Inflammatory macrophage treated with lipopolysaccharide for 1 hour (primary cell): ENCODE results near the gene C15orf39.
"Not testable (repeated sequence)": the region's sequence is repeated elsewhere in the genome, so short reads cannot be mapped to it uniquely, and the experiment has no call there.

Experiments
- DNase-seq, 2 donors: peaks; one replicate each; pipeline ENCODE4 v3.0.0-alpha.2; 2020 to 2022

Gene C15orf39

DNA sequence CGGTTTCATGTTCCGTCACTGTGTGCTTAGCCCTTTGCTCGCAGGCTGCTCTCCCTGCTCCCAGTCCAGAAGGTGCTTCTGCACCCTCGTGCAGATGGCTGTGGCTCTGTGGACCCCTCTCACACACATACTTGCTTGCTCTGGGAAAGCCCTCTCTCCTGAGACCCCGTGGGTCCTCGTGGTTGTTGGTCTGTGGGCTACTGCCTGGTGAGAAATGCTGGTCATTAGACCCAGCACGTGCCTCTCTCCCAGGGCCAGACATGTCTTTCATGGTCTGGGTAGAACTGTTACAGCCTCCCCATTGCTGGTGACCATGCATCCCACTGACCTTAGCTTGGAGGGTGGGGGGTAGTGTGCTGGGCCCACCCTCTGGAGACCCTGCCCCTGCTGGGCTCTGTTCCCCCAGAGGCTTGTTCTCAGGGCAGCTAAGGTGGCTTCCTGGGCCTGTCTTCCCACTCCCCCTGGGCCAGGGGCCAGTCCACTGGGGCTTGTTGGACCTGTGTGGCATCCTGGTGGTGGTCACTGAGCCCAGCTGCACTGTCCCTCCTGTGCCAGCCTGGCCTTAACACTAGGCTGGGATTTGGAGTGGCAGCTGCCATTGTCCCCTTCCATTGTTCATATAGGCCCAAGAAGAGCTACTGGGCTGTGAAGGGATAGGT is 10.6 kb downstream of the C15orf39 start:
- DNase-seq = no peak

DNA sequence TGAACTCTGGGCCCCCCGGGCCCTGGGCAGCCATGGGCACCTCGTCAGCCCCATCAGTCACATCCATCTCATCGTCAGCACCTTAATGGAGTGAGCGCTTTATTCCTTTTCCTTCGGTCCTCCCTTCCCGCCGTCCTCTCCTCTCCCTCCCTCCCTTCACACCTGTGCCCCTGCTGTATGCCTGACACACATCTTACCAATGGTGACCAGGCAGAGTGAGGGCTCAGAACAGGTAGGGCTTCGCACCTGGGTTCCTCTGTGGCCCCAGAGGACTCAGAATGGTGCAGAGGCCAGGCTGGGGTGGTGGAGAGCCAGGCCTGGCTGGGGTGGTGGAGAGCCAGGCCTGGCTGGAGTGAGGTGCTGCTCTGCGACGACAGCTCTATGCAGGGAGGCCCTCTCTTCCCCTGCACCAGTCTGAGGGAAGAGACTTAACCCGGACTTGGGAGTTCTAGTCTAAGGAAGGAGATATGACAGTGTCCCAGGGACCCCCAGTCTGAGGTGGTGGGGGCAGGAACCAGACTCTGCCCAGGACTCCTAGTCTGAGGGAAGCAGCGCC is 11.6 kb downstream of the C15orf39 start:
- no peak for DNase-seq

DNA sequence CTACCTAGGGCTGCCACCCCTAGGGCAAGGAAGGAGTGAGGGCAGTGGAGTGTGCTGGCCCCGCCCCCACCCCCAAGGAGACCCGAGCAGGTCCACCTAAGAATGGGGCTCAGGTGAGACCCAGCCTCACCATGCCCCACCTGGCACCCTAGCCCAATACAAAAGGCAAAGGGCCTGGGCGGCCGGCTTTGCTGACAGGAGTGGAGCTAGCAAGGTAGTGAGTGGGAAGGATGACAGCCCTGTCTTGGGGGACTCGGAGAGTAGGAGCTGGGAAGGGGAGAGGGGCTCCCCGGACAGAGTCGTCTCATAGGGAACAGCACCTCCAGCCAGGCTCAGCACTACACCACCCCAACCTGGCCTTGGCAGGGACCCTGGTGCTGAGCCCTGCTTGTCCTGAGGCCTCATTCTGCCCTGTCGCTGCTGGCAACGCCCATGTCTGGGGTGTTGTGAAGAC is 12.1 kb downstream of the C15orf39 start:
- DNase-seq = no peak

DNA sequence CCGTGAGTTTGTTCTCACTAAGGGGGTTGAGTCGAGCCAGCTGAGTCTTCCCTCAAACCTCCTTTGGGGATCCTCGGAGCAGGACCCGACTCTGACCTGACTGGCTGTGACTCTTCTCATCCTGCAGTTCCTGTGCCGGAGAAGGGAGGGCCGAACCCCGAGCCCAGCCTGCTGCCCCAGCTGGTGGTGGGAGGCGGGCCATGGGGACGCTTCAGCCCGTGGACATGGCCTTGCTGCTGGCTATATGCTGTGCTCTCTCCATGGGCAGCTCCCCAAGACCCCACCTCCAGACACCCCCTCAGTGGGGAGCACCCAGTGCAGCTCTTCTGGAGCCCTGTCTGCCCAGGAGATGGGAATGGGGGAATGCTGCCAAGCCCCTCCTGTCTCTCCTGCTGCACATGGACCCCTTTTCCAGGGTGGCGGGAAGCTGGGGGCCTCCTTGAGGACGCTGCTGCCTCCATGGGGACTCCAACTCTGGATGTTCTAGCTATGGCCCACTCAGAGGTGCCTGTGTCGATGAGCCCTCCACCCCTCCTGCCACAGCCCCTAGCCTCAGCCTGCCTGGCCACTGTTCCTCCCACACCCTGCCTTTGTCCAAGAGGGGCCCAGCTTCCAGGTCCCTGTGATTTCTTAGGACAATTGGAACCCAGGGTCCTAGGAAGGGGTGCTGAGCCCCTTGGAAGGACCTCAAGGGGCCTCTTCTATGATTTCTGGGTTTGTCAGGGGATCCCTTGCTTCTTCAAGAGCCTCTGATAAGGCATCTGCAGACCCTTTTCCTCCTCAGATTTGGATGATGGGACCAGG is 12.8 kb downstream of the C15orf39 start:
- DNase-seq = no peak

DNA sequence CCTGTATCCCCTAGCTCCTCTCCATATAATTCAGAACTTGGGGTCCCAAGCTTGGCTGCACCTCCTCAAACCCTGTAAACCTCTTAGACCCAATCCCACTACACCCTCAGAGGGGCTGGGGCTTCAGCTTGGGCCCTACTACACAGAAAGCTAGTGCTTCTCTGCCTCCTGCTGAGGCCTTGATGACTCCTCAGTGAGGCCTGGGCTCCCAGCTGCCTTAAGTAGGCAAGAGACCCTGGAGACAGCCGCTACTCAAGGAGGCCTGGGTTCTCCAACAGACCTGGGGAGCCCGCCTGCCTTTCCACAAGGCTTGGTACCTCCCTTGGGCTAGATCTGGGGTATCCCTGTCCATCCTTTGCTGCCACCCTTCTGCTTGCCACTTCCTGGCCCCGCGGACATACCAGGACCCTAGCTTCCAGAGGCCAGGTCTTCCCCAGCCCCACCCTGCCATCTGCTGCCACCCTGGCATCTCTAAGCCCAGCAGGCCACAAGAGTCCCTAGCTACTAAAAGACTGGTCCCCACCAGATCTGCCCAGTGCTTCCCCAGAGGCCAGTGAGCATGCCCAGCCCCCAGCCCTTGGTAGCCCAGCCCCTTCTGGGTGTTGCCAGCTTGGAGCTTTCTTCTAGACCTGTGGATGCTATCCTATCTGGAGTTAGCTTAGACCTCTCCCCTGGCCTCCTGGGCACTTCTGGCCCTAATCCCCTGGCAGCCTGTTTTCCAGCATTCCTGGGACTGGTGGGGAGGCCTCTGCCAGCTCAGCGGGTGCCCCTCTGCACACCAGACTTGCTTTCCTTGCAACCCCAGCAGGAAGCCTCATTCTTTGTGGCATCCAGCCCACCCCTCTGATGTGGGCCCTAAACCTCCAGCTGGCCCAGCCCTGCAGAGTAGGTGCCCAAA is 13.7 kb downstream of the C15orf39 start:
- DNase-seq = no peak

DNA sequence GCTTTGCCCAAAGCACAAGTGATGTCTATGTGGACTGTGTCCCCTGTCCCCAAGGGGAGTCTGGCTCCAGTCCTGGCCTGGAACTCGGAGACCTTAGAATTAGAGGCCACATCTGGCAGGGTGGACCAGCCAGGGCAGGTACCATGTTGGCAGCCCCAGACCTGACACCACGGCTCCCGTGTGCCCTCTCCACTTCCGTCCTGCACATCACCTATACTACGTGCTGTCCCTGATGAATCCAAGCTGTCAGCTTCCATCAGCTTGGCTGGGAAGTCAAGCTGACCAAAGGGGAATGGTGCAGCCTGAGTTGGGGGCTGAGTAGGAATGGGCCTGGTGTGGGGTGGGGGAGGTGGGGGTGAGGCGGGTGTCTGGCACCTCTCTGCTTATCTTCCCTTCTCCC is 15.3 kb downstream of the C15orf39 start:
- no peak for DNase-seq

DNA sequence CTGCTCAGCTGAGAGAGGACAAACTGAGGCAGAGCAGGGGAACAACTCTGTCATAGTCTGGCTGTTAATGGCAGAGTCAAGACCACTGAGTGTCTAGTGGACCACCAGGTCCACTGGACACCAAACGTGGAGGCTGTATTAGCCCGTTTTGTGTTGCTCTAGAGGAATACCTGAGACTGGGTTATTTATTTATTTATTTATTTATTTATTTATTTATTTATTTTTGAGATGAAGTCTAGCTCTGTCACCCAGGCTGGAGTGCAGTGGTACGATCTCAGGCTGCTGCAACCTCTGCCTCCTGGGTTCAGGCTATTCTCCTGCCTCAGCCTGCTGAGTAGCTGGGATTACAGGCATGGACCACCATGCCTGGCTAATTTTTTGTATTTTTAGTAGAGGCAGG is 15.9 kb downstream of the C15orf39 start:
- DNase-seq = not testable (repeated sequence)

DNA sequence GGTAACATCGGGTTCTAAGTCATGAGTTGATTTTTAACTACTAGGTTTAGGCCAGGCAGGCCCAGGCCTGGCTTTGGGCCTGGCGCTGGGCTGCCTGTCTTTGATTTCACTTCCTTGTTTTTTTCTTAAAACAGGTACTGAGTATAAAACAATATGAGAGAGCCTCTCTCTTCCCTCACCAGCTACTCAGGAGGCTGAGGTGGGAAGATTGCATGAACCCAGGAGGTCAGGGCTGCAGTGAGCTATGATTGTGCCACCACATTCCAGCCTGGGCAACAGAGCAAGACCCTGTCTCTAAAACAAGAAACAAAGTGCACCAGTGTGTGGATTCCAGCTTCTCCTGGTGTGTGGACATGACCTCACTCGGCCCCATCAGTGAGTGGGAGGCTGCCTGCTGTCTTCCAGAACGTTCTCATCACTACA is 17.8 kb downstream of the C15orf39 start:
- not testable (repeated sequence) for DNase-seq

DNA sequence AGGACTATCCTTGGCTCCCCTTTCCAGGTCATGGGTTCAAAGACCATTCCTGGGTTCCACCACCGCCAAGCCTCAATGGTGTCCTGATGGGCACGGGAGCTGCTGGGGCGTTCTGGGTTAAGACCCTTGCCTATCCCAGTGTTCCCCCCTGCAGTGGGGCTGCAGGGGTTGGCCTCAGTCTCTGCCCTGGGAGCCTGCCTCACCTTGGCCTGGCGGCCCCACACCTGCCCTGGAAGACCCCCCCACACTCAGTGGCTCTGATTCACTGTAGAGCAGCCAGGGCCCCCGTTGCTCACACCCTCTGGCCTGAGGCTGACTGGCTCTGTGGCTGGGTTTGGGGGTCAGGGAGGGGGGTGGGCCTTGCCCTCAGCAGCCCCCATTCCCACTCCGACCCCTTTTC is 22.0 kb downstream of the C15orf39 start:
- no peak for DNase-seq

DNA sequence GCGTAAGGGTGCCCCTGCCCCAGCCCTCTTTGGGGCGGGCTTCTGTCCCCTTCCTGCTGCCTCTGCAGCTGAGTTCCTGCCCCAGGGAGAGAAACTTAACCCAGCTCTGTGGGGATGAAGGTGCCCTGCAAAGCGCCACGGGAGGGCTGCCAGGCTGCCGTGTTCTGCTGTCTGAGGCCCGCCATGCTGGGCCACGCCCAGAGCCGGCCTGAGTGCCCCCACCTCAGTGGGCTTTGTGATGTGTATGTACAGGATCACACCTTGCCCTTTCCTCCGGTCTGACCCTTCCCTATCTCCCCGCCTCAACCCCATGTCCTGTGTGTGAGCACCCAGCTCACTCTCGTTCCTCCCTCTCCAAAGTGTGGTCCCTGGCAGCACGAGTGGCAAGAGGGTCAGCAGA is 22.6 kb downstream of the C15orf39 start:
- DNase-seq = no peak

DNA sequence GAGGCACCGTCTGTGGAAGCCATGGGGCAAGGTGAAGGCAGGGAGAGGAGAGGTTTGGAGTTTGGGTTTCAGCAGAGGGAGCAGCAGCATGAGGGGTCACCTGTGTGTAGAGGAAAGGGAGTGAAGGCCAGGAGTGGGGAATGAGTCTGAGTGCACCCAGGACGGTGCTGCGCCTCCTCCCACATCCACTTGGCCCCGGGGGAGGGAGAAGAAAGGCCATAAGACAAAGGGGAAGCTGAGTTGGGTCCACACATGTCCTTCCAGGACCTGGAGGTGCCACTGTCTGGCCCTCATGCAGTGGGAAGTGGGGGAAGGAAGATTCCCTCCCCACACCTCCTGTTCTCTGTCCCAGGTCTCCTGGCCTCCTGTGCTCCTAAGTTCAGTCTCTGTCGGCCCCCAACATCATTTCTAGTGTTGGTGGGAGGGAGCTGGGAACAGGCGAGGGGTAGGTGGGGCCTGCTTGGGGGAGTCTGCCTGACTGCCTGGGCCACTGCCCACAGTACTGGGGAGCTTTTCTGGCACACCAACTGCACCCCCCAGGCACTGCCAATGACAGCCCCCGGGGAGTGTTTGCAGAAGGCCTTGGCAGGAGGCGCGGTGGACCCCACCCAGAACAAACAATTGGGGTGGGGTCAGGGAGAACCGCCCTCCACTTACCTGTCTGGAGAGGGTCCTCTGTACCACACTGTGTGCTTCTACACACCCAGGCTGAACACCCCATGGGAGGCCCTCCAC is 23.6 kb downstream of the C15orf39 start:
- DNase-seq = not testable (repeated sequence)

DNA sequence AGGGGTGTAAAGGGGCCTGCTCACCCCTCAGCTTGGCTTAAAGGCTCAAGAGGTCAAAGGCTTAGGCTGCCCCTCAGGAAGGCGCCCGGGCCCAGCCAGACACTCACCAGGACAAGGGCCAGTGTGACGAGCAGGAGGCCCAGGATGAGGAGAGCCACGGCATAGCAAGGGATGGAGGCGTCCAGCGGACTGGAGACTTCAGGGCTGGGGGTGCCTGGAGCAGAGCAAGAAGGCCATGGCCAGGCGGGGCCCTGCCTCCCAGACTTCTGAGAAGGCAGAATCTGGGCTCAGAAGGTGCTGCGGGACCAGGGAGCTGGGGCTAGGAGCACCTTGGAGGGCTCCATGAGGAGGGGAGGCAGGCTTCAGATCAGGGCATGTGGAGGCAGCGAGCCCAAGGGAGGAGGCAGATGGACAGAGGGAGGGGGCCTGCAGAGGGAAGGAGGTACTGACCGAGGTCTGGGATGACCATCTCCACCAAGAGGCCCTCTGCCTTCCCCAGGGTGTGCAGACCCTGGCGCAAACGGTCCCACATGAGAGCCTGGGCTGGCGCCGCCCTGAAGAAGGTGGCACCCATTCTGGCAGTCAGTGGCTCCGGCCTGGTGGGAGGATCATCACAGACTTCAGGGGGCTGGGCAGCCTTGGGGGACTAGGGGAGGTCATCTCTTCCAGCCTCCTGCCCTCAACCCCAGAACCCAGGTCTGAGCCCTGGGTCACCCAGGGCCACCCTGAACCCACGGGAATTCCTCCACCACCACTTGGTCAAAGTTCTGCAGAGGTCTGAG is 24.5 kb downstream of the C15orf39 start:
- DNase-seq = no peak

DNA sequence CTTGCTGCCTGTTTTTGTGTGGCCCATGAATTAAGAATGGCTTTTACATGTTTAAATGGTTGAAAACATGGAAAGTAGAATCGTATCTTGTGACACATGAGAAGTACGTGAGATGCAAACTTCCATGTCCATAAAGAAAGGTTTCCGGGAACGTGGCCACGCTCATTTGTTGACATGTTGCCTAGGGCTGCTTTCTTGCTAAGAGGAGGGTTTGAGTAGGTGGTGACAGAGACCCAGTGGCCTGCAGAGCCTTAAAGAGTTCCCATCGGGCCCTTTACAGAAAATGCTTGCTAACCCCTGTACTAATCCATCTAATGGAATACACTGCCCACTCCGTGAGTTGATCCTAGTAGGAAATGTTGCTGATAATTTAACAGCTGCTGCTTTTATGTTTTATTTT is 25.4 kb downstream of the C15orf39 start:
- DNase-seq = not testable (repeated sequence)

DNA sequence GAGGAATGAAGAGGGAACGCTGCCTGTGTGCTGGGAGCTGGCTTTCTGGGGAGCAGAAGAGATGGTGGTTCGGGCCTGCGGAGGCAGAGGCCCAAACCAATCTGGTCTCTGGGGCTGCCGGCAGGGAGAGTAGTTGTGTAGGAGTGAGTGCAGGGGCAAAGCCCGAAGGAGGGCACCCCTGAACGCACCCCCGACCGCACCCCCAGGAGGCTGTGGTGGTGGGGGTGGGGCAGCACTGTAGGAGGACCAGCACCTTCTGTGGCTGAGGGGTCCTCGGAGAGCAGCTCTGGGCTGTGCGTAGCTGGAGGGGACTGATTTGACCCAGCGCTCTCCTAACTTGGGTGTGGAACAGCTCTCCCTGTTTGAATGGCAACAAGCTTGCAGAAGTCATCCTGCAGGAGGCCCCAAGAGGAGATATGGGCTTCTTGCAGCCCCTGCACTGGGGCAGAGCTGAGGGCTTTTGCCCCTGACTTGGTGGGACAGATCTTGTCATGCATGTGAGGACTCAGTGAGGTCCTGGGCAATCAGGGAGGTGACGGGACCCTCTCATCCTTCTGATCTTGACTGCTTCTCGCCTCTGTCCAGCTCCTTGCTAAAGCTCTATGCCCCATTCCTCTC is 26.1 kb downstream of the C15orf39 start:
- no peak for DNase-seq

DNA sequence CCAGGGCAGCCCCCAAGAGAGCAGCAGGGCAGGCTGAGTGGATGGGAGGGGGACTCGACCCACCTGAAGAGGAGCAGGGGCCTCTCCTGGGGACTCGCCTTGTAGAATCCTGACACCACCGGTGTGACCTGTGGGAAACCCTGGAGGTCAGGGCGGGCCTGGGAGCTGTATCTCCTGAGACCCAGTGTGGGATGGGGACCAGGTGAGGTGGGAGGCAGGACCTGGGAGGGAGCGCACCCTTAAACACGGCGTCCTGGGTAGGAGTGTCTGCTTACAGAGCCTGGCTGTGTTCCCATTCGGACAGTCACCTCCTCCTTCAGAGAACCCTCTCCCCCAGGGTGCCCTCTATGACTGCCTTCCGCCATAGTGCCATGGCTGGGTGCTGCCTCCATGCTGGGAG is 27.1 kb downstream of the C15orf39 start:
- no peak for DNase-seq

DNA sequence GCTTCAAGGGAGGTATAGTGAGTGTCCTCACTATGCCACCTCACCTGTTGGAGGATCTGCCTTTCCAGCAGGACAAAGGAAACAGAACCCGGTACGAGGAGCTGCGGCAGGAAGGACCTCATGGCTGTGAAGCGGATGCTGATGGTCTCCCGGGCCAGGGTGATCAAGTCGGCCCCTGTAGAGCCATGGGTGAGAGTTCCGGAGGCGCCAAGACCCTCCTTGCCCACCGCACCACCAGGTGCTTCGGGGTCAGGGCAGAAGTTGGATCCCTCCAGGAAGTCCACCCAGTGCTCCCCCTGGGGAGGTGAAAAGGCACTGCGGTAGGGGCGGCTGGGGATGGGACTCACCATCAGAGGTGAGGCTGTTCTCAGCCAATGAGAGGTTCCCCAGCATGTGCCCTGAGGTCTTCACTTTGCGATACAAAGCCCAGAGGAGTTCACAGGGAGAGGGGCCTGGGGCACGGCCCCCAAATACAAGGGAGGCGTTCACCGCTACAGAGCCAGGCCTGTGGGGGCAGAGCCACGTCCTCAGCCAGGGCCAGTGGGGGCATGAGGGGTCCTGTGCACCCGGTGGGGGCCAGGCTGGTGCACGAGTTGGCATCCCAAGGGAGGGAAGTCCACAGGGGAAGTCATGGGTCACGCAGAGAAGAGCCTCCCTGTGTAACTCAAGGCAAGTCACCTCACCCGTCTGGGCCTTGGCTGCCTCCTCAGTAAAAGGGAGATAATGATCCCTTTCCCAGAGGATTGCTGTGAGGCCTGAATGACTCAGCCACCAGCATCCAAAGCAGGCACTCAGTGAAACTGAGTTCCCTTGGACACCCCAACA is 27.7 kb downstream of the C15orf39 start:
- DNase-seq = no peak

DNA sequence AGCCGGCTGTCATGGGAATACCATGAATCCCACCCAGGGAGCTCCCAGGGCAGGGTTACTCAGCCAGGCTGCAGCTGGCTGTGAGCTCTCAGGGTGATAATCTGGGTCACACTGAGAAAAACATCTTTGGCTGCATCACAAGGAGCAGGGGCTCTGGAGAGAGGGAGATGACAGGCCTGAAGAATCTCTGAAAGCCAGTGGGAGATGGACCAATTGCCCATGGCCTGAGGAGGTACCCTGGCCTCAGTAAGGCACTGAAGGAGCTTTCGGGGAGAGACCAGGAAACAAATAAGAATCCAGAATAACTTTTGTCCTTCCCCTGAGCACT is 28.3 kb downstream of the C15orf39 start:
- no peak for DNase-seq

DNA sequence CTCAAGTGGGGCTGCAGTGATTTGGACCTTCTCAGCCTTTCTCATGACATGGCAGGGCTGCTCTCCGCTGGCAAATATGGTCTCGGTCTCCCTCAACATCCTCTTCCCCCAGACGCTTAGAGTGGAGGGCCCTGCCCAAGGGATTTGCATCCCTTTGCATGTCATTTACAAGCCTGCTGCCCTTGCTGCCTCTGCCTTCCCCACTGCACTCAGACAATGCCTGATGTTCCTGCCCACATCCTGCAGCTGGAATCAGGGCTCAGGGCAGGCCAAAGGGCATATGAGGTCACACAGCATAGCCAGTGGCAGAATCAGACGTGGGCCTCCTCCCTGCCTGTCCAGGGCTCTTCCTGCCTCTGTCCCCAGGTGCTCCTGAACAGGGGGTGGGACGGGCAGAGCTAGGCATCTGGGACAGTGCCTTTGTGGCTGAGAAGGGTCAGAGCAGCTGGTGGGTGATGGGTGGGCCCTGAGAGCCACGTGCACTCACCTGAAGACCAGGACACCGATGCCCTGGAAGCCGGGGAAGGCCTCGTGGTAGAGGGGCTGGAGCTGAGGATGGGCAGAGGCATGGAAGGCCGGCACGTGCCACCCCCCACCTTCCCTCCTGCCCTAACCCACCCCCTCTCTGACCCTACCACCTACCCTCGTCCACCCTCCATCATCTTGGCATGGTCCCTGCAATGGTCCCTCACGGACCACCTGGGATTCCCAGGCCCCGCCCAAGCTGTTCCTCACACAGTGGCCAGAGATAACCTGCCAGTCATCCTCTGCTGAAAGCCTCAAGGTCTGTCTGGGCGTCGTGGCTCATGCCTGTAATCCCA is 29.1 kb downstream of the C15orf39 start:
- DNase-seq = no peak

DNA sequence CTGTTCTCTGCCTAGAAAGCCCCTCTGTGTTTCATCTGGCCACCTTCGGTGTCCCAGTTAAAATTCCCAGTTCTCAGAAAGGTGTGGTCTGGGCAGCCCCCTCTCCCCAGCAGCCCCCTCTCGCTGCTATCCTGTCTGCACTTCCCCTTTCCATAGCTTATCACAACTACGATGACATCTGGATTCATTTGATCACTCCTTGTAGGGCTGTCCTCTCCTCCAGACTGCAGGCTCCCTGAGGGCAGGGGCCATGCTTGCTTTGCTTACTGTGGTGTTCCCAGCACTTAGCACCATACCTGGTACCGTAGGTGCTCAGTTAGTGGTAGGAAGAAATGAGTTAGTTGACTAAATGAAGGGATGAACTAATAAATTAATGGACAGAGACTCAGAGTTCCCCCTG is 30.2 kb downstream of the C15orf39 start:
- no peak for DNase-seq
